Loucy (cell line): ENCODE results near the gene RCBTB1.
"Not testable (repeated sequence)": the region's sequence is repeated elsewhere in the genome, so short reads cannot be mapped to it uniquely, and the experiment has no call there.

Source experiments
- CTCF ChIP-seq: fragments of 200-600 bp; sonication (generic); conservative IDR thresholded peaks from 2 replicates; pipeline ENCODE4 v1.5.1; 2014; ENCODE audit warnings: mild to moderate bottlenecking, antibody characterized with exemption, low read length
- EZH2phosphoT487 ChIP-seq: fragments of 200-600 bp; IDR thresholded peaks from 2 replicates; pipeline ENCODE4 v1.6.1; 2018; ENCODE audit warnings: antibody characterized with exemption, mild to moderate bottlenecking, moderate library complexity, borderline replicate concordance

GRCh38 chr13:49602615-49603014 is 17.3 kb upstream of the RCBTB1 start:
- TF ChIP-seq CTCF, EZH2phosphoT487: not testable (repeated sequence)
